Measurements from ENCODE around the gene B3GAT1.

Gene B3GAT1

DNA sequence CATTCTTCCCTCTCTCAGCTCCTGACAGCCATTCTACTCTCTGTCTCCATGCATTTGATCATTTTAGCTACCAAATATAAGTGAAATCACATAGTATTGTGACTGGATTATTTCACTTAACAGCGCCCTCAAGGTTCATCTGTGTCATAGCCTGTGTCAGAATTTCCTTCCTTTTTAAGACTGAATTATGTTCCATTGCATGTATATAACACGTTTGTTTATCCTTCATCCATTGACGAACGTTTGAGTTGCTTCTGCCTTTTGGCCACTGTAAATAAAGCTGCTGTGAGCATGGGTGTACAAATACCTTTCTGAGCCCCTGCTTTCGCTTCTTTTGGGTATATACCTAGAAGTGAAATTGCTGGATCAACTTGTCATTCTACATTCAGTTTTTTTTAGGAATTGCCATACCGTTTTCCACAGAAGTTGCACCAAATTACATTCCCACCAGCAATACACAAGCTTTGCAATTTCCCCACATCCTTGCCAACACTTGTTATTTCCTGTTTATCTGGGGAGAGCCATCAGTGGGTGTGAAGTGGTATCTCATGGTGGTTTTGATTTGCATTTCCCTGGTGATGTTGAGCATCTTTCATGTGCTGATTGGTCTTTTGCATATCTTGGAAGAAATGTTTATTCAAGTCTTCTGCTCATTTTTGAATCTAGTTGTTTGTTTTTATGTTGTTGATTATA is 62.8 kb downstream of the B3GAT1 start:
- H2AFZ ChIP-seq (ENCODE audit: low read depth, low read length) = no peak overlapping the region
- no peaks in the 10 kb centered on the region for H3K36me3 ChIP-seq (ENCODE audit: insufficient read depth, low read length)
- H3K9me3 ChIP-seq (ENCODE audit: insufficient read depth, low read length, severe bottlenecking) = no peaks in the 10 kb centered on the region
- ATAC-seq (ENCODE audit: insufficient read depth, low read depth) (peak; percentile 59), DNase-seq (no peak)
- H3K27ac ChIP-seq (ENCODE audit: low read length) = no peak overlapping the region
- no peaks in the 10 kb centered on the region for H3K27me3 ChIP-seq (ENCODE audit: insufficient read depth, low read length, poor library complexity)
- H3K4me2 ChIP-seq (ENCODE audit: insufficient read depth, low read length) = no peak overlapping the region
- no peak overlapping the region for H3K9ac ChIP-seq (ENCODE audit: low read depth, low read length)
- peaks cover 12% of the 10 kb centered on the region for H3K4me1 ChIP-seq (ENCODE audit: insufficient read depth, low read length)
- no peaks in the 10 kb centered on the region for H4K20me1 ChIP-seq (ENCODE audit: insufficient read depth, low read length)
- no peak for TF ChIP-seq EZH2 (IDR thresholded peaks at IDR 0.05; ENCODE audit: borderline replicate concordance, low read depth, low read length, severe bottlenecking)
- TF ChIP-seq, protein P1, sequence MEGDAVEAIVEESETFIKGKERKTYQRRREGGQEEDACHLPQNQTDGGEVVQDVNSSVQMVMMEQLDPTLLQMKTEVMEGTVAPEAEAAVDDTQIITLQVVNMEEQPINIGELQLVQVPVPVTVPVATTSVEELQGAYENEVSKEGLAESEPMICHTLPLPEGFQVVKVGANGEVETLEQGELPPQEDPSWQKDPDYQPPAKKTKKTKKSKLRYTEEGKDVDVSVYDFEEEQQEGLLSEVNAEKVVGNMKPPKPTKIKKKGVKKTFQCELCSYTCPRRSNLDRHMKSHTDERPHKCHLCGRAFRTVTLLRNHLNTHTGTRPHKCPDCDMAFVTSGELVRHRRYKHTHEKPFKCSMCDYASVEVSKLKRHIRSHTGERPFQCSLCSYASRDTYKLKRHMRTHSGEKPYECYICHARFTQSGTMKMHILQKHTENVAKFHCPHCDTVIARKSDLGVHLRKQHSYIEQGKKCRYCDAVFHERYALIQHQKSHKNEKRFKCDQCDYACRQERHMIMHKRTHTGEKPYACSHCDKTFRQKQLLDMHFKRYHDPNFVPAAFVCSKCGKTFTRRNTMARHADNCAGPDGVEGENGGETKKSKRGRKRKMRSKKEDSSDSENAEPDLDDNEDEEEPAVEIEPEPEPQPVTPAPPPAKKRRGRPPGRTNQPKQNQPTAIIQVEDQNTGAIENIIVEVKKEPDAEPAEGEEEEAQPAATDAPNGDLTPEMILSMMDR (IDR thresholded peaks at IDR 0.05; ENCODE audit: borderline replicate concordance, extremely low read depth, low read length, poor library complexity, severe bottlenecking) = no peak
- no peak overlapping the region for H3K4me3 ChIP-seq (ENCODE audit: low read depth in 1 of 2, low read length in 2 of 2)
- no peaks in the 10 kb centered on the region for H3K79me2 ChIP-seq (ENCODE audit: insufficient read depth, low read length)

DNA sequence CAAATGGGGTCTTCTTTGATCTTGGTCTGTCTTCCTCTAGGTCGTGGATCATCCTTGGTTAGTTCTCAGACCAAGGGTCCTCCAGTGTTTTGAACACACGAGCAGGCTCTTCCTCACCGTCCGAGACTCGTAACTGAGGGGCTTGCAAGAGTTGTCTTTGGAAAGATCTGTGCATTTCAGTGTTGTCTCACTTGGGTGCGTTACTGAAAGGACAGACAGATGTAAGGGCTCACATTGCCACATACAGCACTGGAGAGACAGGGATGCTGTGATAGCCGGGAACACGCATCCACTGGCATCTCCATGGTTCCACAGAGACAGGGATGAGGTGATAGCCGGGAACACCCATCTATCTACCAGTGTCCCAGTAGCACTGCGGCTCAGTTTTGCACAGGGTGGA is 64.6 kb downstream of the B3GAT1 start:
- Histone ChIP-seq H3K4me2 (ENCODE audit: insufficient read depth, low read length) (no peak overlapping the region), H3K27me3 (ENCODE audit: insufficient read depth, low read length, poor library complexity) (no peaks in the 10 kb centered on the region), H3K27ac (ENCODE audit: low read length) (no peak overlapping the region), H3K4me3 (ENCODE audit: low read depth in 1 of 2, low read length in 2 of 2) (no peak overlapping the region), H3K9me3 (ENCODE audit: insufficient read depth, low read length, severe bottlenecking) (no peaks in the 10 kb centered on the region), H2AFZ (ENCODE audit: low read depth, low read length) (no peak overlapping the region), H3K4me1 (ENCODE audit: insufficient read depth, low read length) (peaks cover 12% of the 10 kb centered on the region), H3K79me2 (ENCODE audit: insufficient read depth, low read length) (no peaks in the 10 kb centered on the region), H3K36me3 (ENCODE audit: insufficient read depth, low read length) (no peaks in the 10 kb centered on the region), H4K20me1 (ENCODE audit: insufficient read depth, low read length) (no peaks in the 10 kb centered on the region), H3K9ac (ENCODE audit: low read depth, low read length) (no peak overlapping the region)
- no peak for TF ChIP-seq EZH2 (IDR thresholded peaks at IDR 0.05; ENCODE audit: borderline replicate concordance, low read depth, low read length, severe bottlenecking)
- TF ChIP-seq, protein P1 (IDR thresholded peaks at IDR 0.05; ENCODE audit: borderline replicate concordance, extremely low read depth, low read length, poor library complexity, severe bottlenecking) = no peak
- DNase-seq (no peak), ATAC-seq (ENCODE audit: insufficient read depth, low read depth) (no peak)

- H3K4me1 ChIP-seq (ENCODE audit: insufficient read depth, low read length) = peaks cover 12% of the 10 kb centered on the region
- H3K27ac ChIP-seq (ENCODE audit: low read length) = no peak overlapping the region
- DNase-seq (no peak), ATAC-seq (ENCODE audit: insufficient read depth, low read depth) (no peak)
- no peaks in the 10 kb centered on the region for H3K27me3 ChIP-seq (ENCODE audit: insufficient read depth, low read length, poor library complexity)
- TF ChIP-seq, protein P1 (IDR thresholded peaks at IDR 0.05; ENCODE audit: borderline replicate concordance, extremely low read depth, low read length, poor library complexity, severe bottlenecking) = no peak
- no peak for TF ChIP-seq EZH2 (IDR thresholded peaks at IDR 0.05; ENCODE audit: borderline replicate concordance, low read depth, low read length, severe bottlenecking)
- no peak overlapping the region for H3K4me3 ChIP-seq (ENCODE audit: low read depth in 1 of 2, low read length in 2 of 2)
- no peak overlapping the region for H3K4me2 ChIP-seq (ENCODE audit: insufficient read depth, low read length)
- no peak overlapping the region for H2AFZ ChIP-seq (ENCODE audit: low read depth, low read length)
- H3K9ac ChIP-seq (ENCODE audit: low read depth, low read length) = no peak overlapping the region
- no peaks in the 10 kb centered on the region for H3K36me3 ChIP-seq (ENCODE audit: insufficient read depth, low read length)
- H3K9me3 ChIP-seq (ENCODE audit: insufficient read depth, low read length, severe bottlenecking) = no peaks in the 10 kb centered on the region
- H3K79me2 ChIP-seq (ENCODE audit: insufficient read depth, low read length) = no peaks in the 10 kb centered on the region
- no peaks in the 10 kb centered on the region for H4K20me1 ChIP-seq (ENCODE audit: insufficient read depth, low read length)
Measured at GRCh38 chr11:134346976-134347350, 65.1 kb downstream of the B3GAT1 start.

Measured in DND-41 (cell line).